HCT116 (cell line): ENCODE measurements around the gene CAPN10. TPM values are rescaled to one million over a fixed set of nuclear protein-coding genes. Genes with fewer than 3 reads are reported as not detected.

ENCODE experiments used
- ATAC-seq: fragments of 200-7000 bp; cut with Tn5 transposase; 2 replicates; pipeline ENCODE4 v1.9.1; 2020; ENCODE audit warnings: mild to moderate bottlenecking, moderate library complexity
- BruUV-seq: library from RNA; stranded (reverse); fragments of 400-500 nt; replicated peaks from 2 replicates; lab custom pipeline; 2021; lab: Mats Ljungman, UMichigan
- CTCF ChIA-PET: fragments of 300-600 bp; sonication (Branson Sonifier 250); formaldehyde crosslinking; loops from one replicate; lab custom pipeline; 2021; ENCODE audit warnings: antibody characterized with exemption; lab: Charles Lee
- POLR2A ChIA-PET: fragments of 300-600, 350-600 bp; sonication (Branson Sonifier 250); formaldehyde crosslinking; loops from one replicate; lab custom pipeline; 2021; ENCODE audit warnings: antibody characterized with exemption; lab: Charles Lee
- RAD21 ChIA-PET, 2 experiments: fragments of 300-600 bp; sonication (Branson Sonifier 250); formaldehyde crosslinking; loops; one replicate each; lab custom pipeline; 2023; ENCODE audit warnings: low total read pairs in 2 of 2; ENCODE audit not compliant: uncharacterized antibody in 2 of 2, unreplicated experiment in 2 of 2, low non-redundant PET in 1 of 2; lab: Charles Lee
- DNase-seq: peaks from one replicate; pipeline ENCODE4 v3.0.0-alpha.2; 2010; ENCODE audit warnings: low read depth, low spot score
- H2AFZ ChIP-seq: fragments of 200-600 bp; shearing (Covaris generic), sonication (generic); 2 replicates; pipeline ENCODE4 v1.6.1; 2017; ENCODE audit warnings: low read depth, mixed run types, mixed read lengths, antibody characterized with exemption, low read length; ENCODE audit not compliant: poor library complexity, severe bottlenecking
- H3K27ac ChIP-seq: 2 replicates; pipeline ENCODE4 v1.5.1; 2012; ENCODE audit warnings: low read depth, low read length
- H3K27me3 ChIP-seq: fragments of 200-600 bp; sonication (generic); 2 replicates; pipeline ENCODE4 v1.6.1; 2016; ENCODE audit warnings: mixed run types, low read length, mixed read lengths; ENCODE audit not compliant: insufficient read depth
- H3K36me3 ChIP-seq, 2 experiments: fragments of 200-500 bp in 1 of 2; fragments of 200-600 bp in 1 of 2; sonication (Bioruptor generic) in 1 of 2; sonication (generic) in 1 of 2; 2 replicates each; pipeline versions ENCODE4 v1.5.1 to v1.6.1; 2014 to 2016; ENCODE audit warnings: low read length in 2 of 2, inconsistent platforms in 1 of 2, mixed read lengths in 1 of 2, mixed run types in 1 of 2; ENCODE audit not compliant: insufficient read depth in 2 of 2, control insufficient read depth in 1 of 2
- H3K4me1 ChIP-seq, 2 experiments: fragments of 200-600 bp in 1 of 2; sonication (generic) in 1 of 2; 2 replicates each; pipeline versions ENCODE4 v1.5.1 to v1.6.1; 2012 to 2017; ENCODE audit warnings: low read length in 2 of 2, inconsistent platforms in 1 of 2, mild to moderate bottlenecking in 1 of 2, mixed read lengths in 1 of 2, mixed run types in 1 of 2, moderate library complexity in 1 of 2; ENCODE audit not compliant: insufficient read depth in 2 of 2, control insufficient read depth in 1 of 2
- H3K4me2 ChIP-seq: fragments of 200-600 bp; sonication (generic); 2 replicates; pipeline ENCODE4 v1.6.1; 2017; ENCODE audit warnings: mixed run types, low read length, mixed read lengths
- H3K4me3 ChIP-seq, 2 experiments: fragments of 200-600 bp in 1 of 2; sonication (generic) in 1 of 2; replicated peaks in 1 of 2; 2 replicates each; pipeline ENCODE4 v1.5.1; 2011 to 2016; ENCODE audit warnings: low read length in 2 of 2, control low read depth in 1 of 2, low read depth in 1 of 2, mild to moderate bottlenecking in 1 of 2, mixed read lengths in 1 of 2, mixed run types in 1 of 2
- H3K79me2 ChIP-seq: fragments of 200-600 bp; sonication (generic); 2 replicates; pipeline ENCODE4 v1.6.1; 2017; ENCODE audit warnings: mild to moderate bottlenecking, mixed run types, low read length, moderate library complexity, mixed read lengths; ENCODE audit not compliant: insufficient read depth
- H3K9ac ChIP-seq: fragments of 200-600 bp; sonication (generic); 2 replicates; pipeline ENCODE4 v1.6.1; 2016; ENCODE audit warnings: low read length, mixed read lengths
- H3K9me2 ChIP-seq: fragments of 200-600 bp; sonication (generic), shearing (Covaris generic); 2 replicates; pipeline ENCODE4 v1.6.1; 2017; ENCODE audit warnings: mixed run types, mild to moderate bottlenecking, moderate library complexity; ENCODE audit not compliant: insufficient read depth
- H3K9me3 ChIP-seq, 2 experiments: fragments of 200-500 bp in 1 of 2; fragments of 200-600 bp in 1 of 2; sonication (Bioruptor generic) in 1 of 2; sonication (generic) in 1 of 2; 2 replicates each; pipeline ENCODE4 v1.6.1; 2014 to 2017; ENCODE audit warnings: low read length in 2 of 2, mixed read lengths in 2 of 2, inconsistent platforms in 1 of 2, low read depth in 1 of 2, mild to moderate bottlenecking in 1 of 2, mixed run types in 1 of 2, moderate library complexity in 1 of 2; ENCODE audit not compliant: control insufficient read depth in 1 of 2, insufficient read depth in 1 of 2
- H4K20me1 ChIP-seq: fragments of 200-600 bp; sonication (generic), shearing (Covaris generic); 2 replicates; pipeline ENCODE4 v1.6.1; 2017; ENCODE audit warnings: mixed run types, mild to moderate bottlenecking, moderate library complexity; ENCODE audit not compliant: insufficient read depth
- CBX3 ChIP-seq: IDR thresholded peaks from 2 replicates; pipeline ENCODE4 v1.6.1; 2012; ENCODE audit warnings: low read depth
- CEBPB ChIP-seq: IDR thresholded peaks from 2 replicates; pipeline ENCODE4 v1.6.1; 2012; ENCODE audit warnings: low read depth
- ELF1 ChIP-seq: IDR thresholded peaks from 2 replicates; pipeline ENCODE4 v1.6.1; 2012; ENCODE audit warnings: low read depth, borderline replicate concordance
- EZH2 ChIP-seq: fragments of 200-600 bp; sonication (generic); IDR thresholded peaks from 2 replicates; pipeline ENCODE4 v1.6.1; 2017; ENCODE audit warnings: antibody characterized with exemption, mixed run types
- EZH2phosphoT487 ChIP-seq: fragments of 200-600 bp; IDR thresholded peaks from 2 replicates; pipeline ENCODE4 v1.6.1; 2018; ENCODE audit warnings: antibody characterized with exemption, borderline replicate concordance
- MAX ChIP-seq: IDR thresholded peaks from 2 replicates; pipeline ENCODE4 v1.6.1; 2012
- POLR2AphosphoS5 ChIP-seq: IDR thresholded peaks from 2 replicates; pipeline ENCODE4 v1.6.1; 2011; ENCODE audit warnings: mild to moderate bottlenecking, low read depth, low read length, moderate library complexity
- RAD21 ChIP-seq: IDR thresholded peaks from 2 replicates; pipeline ENCODE4 v1.6.1; 2012; ENCODE audit warnings: low read depth, mild to moderate bottlenecking
- REST ChIP-seq: IDR thresholded peaks from 2 replicates; pipeline ENCODE4 v1.6.1; 2012; ENCODE audit warnings: low read depth
- SIN3A ChIP-seq: IDR thresholded peaks from 2 replicates; pipeline ENCODE4 v1.6.1; 2012; ENCODE audit warnings: low read depth
- SP1 ChIP-seq: IDR thresholded peaks from 2 replicates; pipeline ENCODE4 v1.6.1; 2012; ENCODE audit warnings: low read depth
- SRF ChIP-seq: IDR thresholded peaks from 2 replicates; pipeline ENCODE4 v1.6.1; 2012; ENCODE audit warnings: low read depth
- TCF7L2 ChIP-seq: IDR thresholded peaks from 2 replicates; pipeline ENCODE4 v1.7.0; 2011; ENCODE audit warnings: borderline replicate concordance, inconsistent platforms; ENCODE audit not compliant: insufficient read depth, insufficient read length; ENCODE audit errors: extremely low read depth
- ZBTB33 ChIP-seq: IDR thresholded peaks from 2 replicates; pipeline ENCODE4 v1.6.1; 2011; ENCODE audit warnings: mild to moderate bottlenecking, low read length, moderate library complexity; ENCODE audit not compliant: insufficient replicate concordance; ENCODE audit errors: extremely low read depth
- ZFX ChIP-seq: fragments of 450-650 bp; IDR thresholded peaks from 2 replicates; pipeline ENCODE4 v1.6.1; 2017
- ZNF274 ChIP-seq: fragments of 200-500 bp; sonication (Bioruptor generic); IDR thresholded peaks from 2 replicates; pipeline ENCODE4 v1.6.1; 2014; ENCODE audit warnings: mild to moderate bottlenecking, low read depth, low read length, inconsistent platforms
- intact Hi-C: fragments of 100-400 bp; cut with micrococcal nuclease; formaldehyde crosslinking; loops from 2 replicates; pipeline ENCODE4 v1.10.0; 2022
- total RNA-seq: library from RNA; stranded (reverse); gene quantifications from one replicate; pipeline ENCODE4 v1.2.1, GENCODE V29; 2021; ENCODE audit not compliant: unreplicated experiment
- TF ChIP-seq, protein P1 (sequence below), 3 experiments: fragments of 200-600 bp in 1 of 3; sonication (generic) in 1 of 3; IDR thresholded peaks in 2 of 3; conservative IDR thresholded peaks in 1 of 3; 2 replicates each; pipeline ENCODE4 v1.5.1; 2012 to 2017; ENCODE audit warnings: low read depth in 2 of 3, low read length in 2 of 3, antibody characterized with exemption in 1 of 3, borderline replicate concordance in 1 of 3, control low read depth in 1 of 3, mild to moderate bottlenecking in 1 of 3, mixed read lengths in 1 of 3, mixed run types in 1 of 3, moderate library complexity in 1 of 3; ENCODE audit not compliant: insufficient read depth in 1 of 3
- TF ChIP-seq, protein P2 (sequence below): IDR thresholded peaks from 2 replicates; pipeline ENCODE4 v1.6.1; 2012

The CAPN10 gene
- total RNA-seq, 1 experiment from 2014 or later: 40.7 TPM

DNA sequence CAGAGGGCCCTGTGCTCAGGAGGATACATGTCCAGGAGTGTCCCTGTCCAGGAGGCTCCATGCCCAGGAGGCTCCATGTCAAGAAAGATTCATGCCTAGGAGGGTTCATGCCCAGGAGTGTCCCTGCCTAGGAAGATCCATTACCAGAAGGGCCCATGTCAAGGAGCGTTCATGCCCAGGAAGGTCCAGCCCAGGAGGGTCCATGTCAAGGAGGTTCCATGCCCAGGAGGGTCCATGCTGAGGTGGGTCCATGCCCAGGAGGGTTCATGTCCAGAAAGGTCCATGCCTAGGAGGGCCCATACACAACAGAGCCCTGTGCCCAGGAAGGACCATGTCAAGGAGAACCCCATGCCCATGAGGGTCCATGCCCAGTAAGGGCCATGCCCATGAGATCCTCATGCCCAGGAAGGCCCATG lies 45.8 kb downstream of the CAPN10 start:
- BruUV-seq: no TSS peak
- TF ChIP-seq CBX3 (no peak), MAX (no peak), ZBTB33 (no peak), ZFX (no peak), POLR2AphosphoS5 (no peak), TCF7L2 (no peak), ZNF274 (no peak), CEBPB (no peak), SRF (no peak), EZH2phosphoT487 (no peak), RAD21 (no peak), REST (no peak), EZH2 (no peak), SIN3A (no peak), SP1 (no peak), ELF1 (no peak)
- TF ChIP-seq, protein P1, sequence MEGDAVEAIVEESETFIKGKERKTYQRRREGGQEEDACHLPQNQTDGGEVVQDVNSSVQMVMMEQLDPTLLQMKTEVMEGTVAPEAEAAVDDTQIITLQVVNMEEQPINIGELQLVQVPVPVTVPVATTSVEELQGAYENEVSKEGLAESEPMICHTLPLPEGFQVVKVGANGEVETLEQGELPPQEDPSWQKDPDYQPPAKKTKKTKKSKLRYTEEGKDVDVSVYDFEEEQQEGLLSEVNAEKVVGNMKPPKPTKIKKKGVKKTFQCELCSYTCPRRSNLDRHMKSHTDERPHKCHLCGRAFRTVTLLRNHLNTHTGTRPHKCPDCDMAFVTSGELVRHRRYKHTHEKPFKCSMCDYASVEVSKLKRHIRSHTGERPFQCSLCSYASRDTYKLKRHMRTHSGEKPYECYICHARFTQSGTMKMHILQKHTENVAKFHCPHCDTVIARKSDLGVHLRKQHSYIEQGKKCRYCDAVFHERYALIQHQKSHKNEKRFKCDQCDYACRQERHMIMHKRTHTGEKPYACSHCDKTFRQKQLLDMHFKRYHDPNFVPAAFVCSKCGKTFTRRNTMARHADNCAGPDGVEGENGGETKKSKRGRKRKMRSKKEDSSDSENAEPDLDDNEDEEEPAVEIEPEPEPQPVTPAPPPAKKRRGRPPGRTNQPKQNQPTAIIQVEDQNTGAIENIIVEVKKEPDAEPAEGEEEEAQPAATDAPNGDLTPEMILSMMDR (IDR thresholded peaks at IDR 0.05 in 2 of 3, conservative IDR thresholded peaks at IDR 0.05 in 1 of 3; ENCODE audit: borderline replicate concordance in 1 of 3, insufficient read depth in 1 of 3, low read depth in 2 of 3, low read length in 2 of 3): no peak
- TF ChIP-seq, protein P2, sequence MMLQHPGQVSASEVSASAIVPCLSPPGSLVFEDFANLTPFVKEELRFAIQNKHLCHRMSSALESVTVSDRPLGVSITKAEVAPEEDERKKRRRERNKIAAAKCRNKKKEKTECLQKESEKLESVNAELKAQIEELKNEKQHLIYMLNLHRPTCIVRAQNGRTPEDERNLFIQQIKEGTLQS: no peak
- Histone ChIP-seq H3K9ac (no peak overlapping the region), H3K9me3 (peaks cover 5 to 6% of the 10 kb centered on the region in 2 experiments; a peak in 2 of 4 replicates), H3K27ac (no peak overlapping the region), H3K9me2 (no peaks in the 10 kb centered on the region), H3K79me2 (no peaks in the 10 kb centered on the region), H3K27me3 (no peaks in the 10 kb centered on the region), H3K4me2 (no peak overlapping the region), H2AFZ (no peak overlapping the region), H3K4me1 (no peaks in the 10 kb centered on the region), H4K20me1 (no peaks in the 10 kb centered on the region), H3K36me3 (no peaks in the 10 kb centered on the region), H3K4me3 (no peak overlapping the region)
- RAD21 ChIA-PET: no interaction called here
- POLR2A ChIA-PET: no interaction called here
- DNase-seq (no peak), ATAC-seq (no peak)
- intact Hi-C loops: no loop called here
- CTCF ChIA-PET: no interaction called here
